IPS DF 6.9 (cell line): ENCODE results near the gene DAB1.
"Not testable (repeated sequence)": the region's sequence is repeated elsewhere in the genome, so short reads cannot be mapped to it uniquely, and the experiment has no call there.

Experiments used
- DNase-seq: peaks from one replicate; pipeline ENCODE4 v3.0.0-alpha.2; 2013; ENCODE audit warnings: low read depth, low spot score
- H3K27ac ChIP-seq: one replicate; pipeline ENCODE4 v1.5.1; 2013; ENCODE audit warnings: low read length, control low read depth
- H3K27me3 ChIP-seq: 2 replicates; pipeline ENCODE4 v1.6.1; 2013; ENCODE audit warnings: mild to moderate bottlenecking, low read length; ENCODE audit not compliant: control insufficient read depth, insufficient read depth
- H3K36me3 ChIP-seq: 2 replicates; pipeline ENCODE4 v1.6.1; 2013; ENCODE audit warnings: low read length; ENCODE audit not compliant: control insufficient read depth, insufficient read depth
- H3K4me1 ChIP-seq: 2 replicates; pipeline ENCODE4 v1.6.1; 2013; ENCODE audit warnings: low read length; ENCODE audit not compliant: control insufficient read depth, insufficient read depth
- H3K4me3 ChIP-seq: 2 replicates; pipeline ENCODE4 v1.5.1; 2013; ENCODE audit warnings: mild to moderate bottlenecking, low read length
- H3K9me3 ChIP-seq: 2 replicates; pipeline ENCODE4 v1.6.1; 2013; ENCODE audit warnings: low read length, inconsistent platforms; ENCODE audit not compliant: control insufficient read depth, insufficient read depth
- WGBS: extraction: QIAGEN DNeasy Blood & Tissue Kit; methylation state at CpG from one replicate; pipeline ENCODE4 v1.1.7; 2013; ENCODE audit warnings: mixed read lengths, missing lambda C conversion rate; ENCODE audit not compliant: insufficient read length, insufficient coverage; 5-methylcytosine and 5-hydroxymethylcytosine counted together

Gene DAB1

DNA sequence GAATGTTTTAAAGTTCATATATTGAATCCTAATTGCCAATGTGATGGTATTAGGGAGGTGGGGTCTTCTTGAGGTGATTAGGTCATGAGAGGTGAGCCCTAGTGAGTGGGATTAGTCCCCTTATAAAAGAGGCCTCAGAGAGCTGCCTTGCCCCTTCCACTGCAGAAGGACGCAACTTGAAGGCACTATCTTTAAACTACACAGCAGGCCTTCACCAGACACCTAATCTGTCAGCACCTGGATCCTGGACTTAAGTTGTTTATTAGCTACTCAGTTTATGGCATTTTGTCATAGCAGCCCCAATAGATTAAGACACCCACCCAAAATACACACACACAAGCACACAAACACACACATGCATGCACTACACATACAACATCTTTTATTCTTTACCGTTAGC lies 61.4 kb downstream of the DAB1 start:
- Histone ChIP-seq H3K27me3 (no peaks in the 10 kb centered on the region), H3K4me3 (no peak overlapping the region), H3K4me1 (peaks cover 2% of the 10 kb centered on the region; the same call in 1 of the 2 replicates), H3K36me3 (no peaks in the 10 kb centered on the region), H3K9me3 (no peaks in the 10 kb centered on the region), H3K27ac (no peak overlapping the region)
- DNase-seq, result no peak
- 100% methylated on average over 1 of the region's 2 CpGs for WGBS

DNA sequence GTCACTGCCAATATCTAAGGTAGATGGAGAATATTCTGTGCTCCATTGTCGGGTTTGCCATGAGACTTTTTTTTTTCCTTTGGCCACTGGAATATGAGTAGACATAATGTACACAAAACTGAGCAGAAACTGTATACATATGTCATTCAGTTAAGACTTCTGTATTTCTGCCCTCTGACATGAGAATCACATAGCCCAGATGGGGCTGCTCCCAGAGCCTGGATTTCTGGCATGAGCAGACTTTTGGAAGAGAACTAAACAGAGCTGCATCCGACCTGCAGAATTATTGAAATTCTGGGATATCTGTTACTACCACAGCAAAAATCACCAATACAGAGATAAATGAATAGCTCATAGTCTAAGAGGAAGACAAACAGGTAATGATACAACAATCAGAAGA lies 62.3 kb downstream of the DAB1 start:
- Histone ChIP-seq H3K27ac (no peak overlapping the region), H3K27me3 (no peaks in the 10 kb centered on the region), H3K36me3 (no peaks in the 10 kb centered on the region), H3K4me1 (peaks cover 5% of the 10 kb centered on the region; the same call in 1 of the 2 replicates), H3K9me3 (no peaks in the 10 kb centered on the region), H3K4me3 (no peak overlapping the region)
- WGBS, result no CpG with 5 or more reads among the region's 2 CpGs
- no peak for DNase-seq

DNA sequence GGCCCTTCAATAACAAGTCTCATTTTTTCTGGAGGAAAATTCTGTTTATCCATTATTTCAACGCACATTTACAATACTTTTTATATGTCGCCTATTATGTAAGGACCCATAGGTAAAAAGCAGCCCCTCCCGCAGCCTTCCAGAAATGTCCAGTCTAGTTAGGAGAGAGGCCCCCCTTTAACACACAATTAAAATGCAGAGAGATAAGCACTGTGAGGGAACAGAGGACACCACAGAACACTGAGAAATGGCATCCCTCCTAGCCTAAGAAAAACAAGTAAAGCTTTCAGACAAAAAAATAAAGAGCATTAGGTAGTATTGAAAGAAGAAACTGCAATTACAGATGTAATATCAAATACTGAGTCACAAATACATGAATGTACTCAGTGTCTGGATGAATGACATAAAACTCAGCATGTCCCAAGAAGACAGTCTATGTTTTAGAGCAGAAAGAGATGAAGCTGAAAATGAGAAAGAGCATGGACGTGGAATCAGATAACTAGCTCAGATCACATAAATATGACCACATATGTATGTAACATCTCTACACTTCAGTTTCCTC lies 62.9 kb downstream of the DAB1 start:
- no peak for DNase-seq
- no CpG with 5 or more reads among the region's 4 CpGs for WGBS

DNA sequence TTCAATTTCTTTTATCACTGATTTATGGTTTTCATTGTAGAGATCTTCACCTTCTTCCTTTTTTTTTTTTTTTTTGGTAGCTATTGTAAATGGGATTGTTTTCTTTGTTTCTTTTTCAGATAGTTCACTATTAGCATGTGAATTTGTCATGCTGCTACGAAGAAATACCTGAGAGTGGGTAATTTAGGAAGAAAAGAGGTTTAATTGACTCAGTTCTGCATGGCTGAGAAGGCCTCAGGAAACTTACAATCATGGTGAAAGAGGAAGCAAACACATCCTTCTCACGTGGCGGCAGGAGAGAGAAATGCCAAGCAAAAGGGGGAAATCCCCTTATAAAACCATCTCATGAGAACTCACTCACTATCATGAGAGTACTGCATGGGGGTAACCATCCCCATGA lies 66.4 kb downstream of the DAB1 start:
- no peaks in the 10 kb centered on the region for H3K9me3 ChIP-seq
- H3K27ac ChIP-seq, result no peak overlapping the region
- no peaks in the 10 kb centered on the region for H3K36me3 ChIP-seq
- H3K27me3 ChIP-seq, result no peaks in the 10 kb centered on the region
- DNase-seq, result peak; percentile 5
- no peak overlapping the region for H3K4me3 ChIP-seq
- peaks cover 6% of the 10 kb centered on the region; the same call in 1 of the 2 replicates for H3K4me1 ChIP-seq
- no CpG with 5 or more reads among the region's 3 CpGs for WGBS

More for the DNA sequence above, 62.9 kb downstream of the DAB1 start:
- Histone ChIP-seq H3K36me3 (no peaks in the 10 kb centered on the region), H3K27ac (no peak overlapping the region), H3K4me1 (peaks cover 6% of the 10 kb centered on the region; the same call in 1 of the 2 replicates), H3K27me3 (no peaks in the 10 kb centered on the region), H3K9me3 (no peaks in the 10 kb centered on the region), H3K4me3 (no peak overlapping the region)

DNA sequence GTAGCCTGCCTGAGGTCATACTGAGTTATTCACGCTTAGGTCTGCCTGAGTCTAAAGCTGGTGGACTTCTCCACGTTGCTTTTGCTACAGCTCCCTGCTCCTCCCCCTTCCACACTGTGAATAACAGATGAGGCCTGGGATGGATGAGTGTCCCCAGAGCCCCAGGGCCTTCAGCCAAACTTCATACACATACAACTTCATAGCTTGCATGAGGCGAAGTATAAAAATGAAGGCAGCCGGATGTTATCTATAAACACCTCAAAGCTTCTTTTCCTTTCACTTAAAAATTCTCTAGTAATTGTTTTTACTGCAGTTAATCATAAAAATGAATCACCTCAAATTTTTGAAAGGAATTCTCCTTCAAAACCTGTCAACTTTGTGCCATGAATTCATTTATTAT lies 70.2 kb downstream of the DAB1 start:
- no CpG with 5 or more reads among the region's 4 CpGs for WGBS
- no peaks in the 10 kb centered on the region for H3K9me3 ChIP-seq
- no peak for DNase-seq
- H3K4me3 ChIP-seq, result no peak overlapping the region
- H3K4me1 ChIP-seq, result peaks cover 6% of the 10 kb centered on the region; the same call in 1 of the 2 replicates
- H3K36me3 ChIP-seq, result no peaks in the 10 kb centered on the region
- H3K27ac ChIP-seq, result no peak overlapping the region
- H3K27me3 ChIP-seq, result no peaks in the 10 kb centered on the region

DNA sequence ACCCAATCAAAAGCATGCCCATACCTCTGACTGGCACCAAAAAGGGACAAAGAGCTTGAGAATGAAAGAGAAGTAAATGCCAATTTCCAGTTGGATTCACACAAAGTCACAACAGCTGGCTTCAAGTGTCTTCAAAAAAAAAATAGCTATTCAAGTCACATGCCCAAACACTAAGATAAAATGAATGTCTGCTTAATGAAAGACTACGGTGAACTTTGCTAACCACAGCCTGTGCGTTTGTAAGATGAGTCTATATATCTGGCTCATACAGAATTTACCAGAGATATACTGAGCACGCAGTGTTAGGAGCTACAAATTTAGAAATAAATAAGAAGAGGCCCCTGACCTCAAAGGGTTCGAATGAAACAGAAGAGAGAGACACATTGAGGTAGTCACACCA lies 73.2 kb downstream of the DAB1 start:
- DNase-seq, result no peak
- WGBS, result no CpG with 5 or more reads among the region's 4 CpGs
- Histone ChIP-seq H3K4me1 (no peaks in the 10 kb centered on the region), H3K9me3 (no peaks in the 10 kb centered on the region), H3K27me3 (no peaks in the 10 kb centered on the region), H3K27ac (no peak overlapping the region), H3K4me3 (no peak overlapping the region), H3K36me3 (no peaks in the 10 kb centered on the region)

DNA sequence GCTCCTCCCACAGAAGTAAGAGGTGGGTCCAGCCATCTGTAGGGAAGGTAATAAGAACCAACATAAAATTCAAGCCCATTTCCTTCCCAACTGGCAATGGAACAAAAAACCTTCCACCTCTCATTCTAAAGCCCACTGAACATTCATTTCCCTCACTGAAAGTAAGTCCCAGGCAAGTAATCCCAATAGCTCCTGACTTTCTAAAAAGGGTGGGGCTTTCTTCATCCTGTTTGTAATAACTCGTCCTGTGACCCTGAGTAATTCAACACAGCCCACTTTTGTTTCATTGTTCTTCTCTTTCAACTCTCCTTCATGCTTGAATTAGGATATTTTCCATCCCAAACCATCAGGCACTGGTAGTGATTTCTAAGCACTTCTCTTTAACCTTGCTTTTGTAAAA lies 74.9 kb downstream of the DAB1 start:
- no peaks in the 10 kb centered on the region for H3K9me3 ChIP-seq
- no peaks in the 10 kb centered on the region for H3K27me3 ChIP-seq
- no CpG with 5 or more reads among the region's 1 CpG for WGBS
- no peak overlapping the region for H3K27ac ChIP-seq
- no peaks in the 10 kb centered on the region for H3K36me3 ChIP-seq
- no peak overlapping the region for H3K4me3 ChIP-seq
- H3K4me1 ChIP-seq, result no peaks in the 10 kb centered on the region
- DNase-seq, result no peak

DNA sequence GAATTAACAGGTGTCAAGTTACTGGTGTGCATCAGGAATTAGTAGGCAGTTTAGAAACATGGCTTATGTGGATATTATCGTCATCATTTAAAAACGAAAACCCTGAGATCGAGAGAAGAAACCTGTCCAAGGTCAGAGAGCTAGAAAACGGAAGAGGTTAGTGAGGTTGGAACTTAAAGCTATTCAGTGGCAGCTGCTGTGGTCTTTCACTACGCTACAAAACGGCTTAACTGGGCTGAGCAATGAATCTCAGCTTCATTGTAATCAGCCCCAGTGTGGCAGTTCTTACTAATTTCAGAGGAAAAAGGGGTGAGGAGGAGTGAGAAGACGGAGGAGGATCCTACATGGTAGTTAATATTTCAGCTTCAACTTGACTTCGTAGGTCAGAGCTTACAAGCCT lies 77.9 kb downstream of the DAB1 start:
- H3K9me3 ChIP-seq, result no peaks in the 10 kb centered on the region
- no peak overlapping the region for H3K4me3 ChIP-seq
- no peak overlapping the region for H3K27ac ChIP-seq
- no peaks in the 10 kb centered on the region for H3K4me1 ChIP-seq
- no peaks in the 10 kb centered on the region for H3K36me3 ChIP-seq
- H3K27me3 ChIP-seq, result no peaks in the 10 kb centered on the region
- no CpG with 5 or more reads among the region's 8 CpGs for WGBS
- no peak for DNase-seq

DNA sequence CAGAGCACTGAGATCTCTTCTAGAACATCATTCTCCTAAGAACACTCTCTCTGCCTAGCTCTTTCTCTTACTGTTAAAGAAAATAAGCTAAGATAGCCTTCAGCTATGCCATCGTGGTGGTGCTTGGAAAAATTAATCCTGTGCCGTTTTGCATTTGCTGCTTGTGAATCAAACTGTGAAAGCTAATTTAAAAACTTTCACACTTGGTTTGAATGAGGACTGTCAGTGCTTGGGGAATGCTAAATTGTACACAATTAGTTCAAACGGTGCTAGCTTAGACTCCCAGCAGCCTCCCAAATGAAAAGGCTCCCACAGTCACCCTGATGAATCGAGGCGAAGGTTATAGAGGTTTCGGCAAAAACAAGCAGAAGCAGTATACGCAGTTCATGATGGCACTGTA lies 79.6 kb downstream of the DAB1 start:
- H3K9me3 ChIP-seq, result no peaks in the 10 kb centered on the region
- no peaks in the 10 kb centered on the region for H3K4me1 ChIP-seq
- DNase-seq, result no peak
- H3K36me3 ChIP-seq, result no peaks in the 10 kb centered on the region
- H3K4me3 ChIP-seq, result no peak overlapping the region
- whole genome bisulfite sequencing, result no CpG with 5 or more reads among the region's 7 CpGs
- H3K27me3 ChIP-seq, result no peaks in the 10 kb centered on the region
- H3K27ac ChIP-seq, result no peak overlapping the region

DNA sequence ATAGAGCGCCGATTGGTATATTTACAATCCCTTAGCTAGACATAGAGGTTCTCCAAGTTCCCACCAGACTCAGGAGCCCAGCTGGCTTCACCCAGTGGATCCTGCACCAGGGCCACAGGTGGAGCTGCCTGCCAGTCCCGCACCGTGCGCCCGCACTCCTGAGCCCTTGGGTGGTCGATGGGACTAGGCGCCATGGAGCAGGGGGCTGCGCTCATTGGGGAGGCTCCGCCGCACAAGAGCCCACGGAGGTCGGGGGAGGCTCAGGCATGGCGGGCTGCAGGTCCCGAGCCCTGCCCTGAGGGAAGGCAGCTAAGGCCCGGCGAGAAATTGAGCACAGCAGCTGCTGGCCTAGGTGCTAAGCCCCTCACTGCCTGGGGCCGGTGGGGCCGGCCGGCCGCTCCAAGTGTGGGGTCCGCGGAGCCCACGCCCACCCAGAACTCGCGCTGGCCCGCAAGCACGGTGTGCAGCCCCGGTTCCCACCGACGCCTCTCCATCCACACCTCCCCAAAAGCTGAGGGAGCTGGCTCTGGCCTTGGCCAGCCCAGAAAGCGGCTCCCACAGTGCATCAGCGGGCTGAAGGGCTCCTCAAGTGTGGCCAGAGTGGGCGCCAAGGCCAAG lies 80.5 kb downstream of the DAB1 start:
- WGBS, result no CpG with 5 or more reads among the region's 34 CpGs
- H3K27ac ChIP-seq, DNase-seq, H3K4me1 ChIP-seq, H3K27me3 ChIP-seq, H3K36me3 ChIP-seq, H3K9me3 ChIP-seq, H3K4me3 ChIP-seq: not testable (repeated sequence)

DNA sequence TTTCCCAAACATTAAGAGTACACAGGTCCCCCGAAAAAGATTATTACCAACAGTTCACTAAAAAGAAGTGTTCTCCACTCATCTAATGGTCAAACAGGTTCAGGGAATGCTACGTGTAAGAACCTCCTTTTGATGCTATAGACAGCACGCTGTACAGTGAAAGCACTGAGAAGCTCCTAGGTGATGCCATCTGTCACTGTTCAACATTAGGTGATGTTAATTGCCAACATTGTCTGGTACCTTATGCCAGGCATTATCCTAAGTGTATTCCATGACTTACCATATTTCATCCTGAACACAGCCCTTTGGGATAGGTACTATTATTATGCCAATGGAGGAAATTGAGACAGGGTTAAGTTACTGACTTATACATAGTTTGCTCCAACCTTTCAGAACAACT lies 82.1 kb downstream of the DAB1 start:
- H3K9me3 ChIP-seq, result no peaks in the 10 kb centered on the region
- no peak overlapping the region for H3K4me3 ChIP-seq
- no peak for DNase-seq
- no peak overlapping the region for H3K27ac ChIP-seq
- H3K4me1 ChIP-seq, result no peaks in the 10 kb centered on the region; the same call in 1 of the 2 replicates
- no peaks in the 10 kb centered on the region for H3K27me3 ChIP-seq
- no peaks in the 10 kb centered on the region for H3K36me3 ChIP-seq
- whole genome bisulfite sequencing, result no CpG with 5 or more reads among the region's 3 CpGs
